Eye (tissue), 1 donor: ENCODE data around the gene TMLHE.
"Not testable (repeated sequence)": the region's sequence is repeated elsewhere in the genome, so short reads cannot be mapped to it uniquely, and the experiment has no call there.

Experiments
- DNase-seq: peaks from one replicate; pipeline ENCODE4 v3.0.0-alpha.2; 2015

Gene TMLHE, protein sequence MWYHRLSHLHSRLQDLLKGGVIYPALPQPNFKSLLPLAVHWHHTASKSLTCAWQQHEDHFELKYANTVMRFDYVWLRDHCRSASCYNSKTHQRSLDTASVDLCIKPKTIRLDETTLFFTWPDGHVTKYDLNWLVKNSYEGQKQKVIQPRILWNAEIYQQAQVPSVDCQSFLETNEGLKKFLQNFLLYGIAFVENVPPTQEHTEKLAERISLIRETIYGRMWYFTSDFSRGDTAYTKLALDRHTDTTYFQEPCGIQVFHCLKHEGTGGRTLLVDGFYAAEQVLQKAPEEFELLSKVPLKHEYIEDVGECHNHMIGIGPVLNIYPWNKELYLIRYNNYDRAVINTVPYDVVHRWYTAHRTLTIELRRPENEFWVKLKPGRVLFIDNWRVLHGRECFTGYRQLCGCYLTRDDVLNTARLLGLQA

DNA sequence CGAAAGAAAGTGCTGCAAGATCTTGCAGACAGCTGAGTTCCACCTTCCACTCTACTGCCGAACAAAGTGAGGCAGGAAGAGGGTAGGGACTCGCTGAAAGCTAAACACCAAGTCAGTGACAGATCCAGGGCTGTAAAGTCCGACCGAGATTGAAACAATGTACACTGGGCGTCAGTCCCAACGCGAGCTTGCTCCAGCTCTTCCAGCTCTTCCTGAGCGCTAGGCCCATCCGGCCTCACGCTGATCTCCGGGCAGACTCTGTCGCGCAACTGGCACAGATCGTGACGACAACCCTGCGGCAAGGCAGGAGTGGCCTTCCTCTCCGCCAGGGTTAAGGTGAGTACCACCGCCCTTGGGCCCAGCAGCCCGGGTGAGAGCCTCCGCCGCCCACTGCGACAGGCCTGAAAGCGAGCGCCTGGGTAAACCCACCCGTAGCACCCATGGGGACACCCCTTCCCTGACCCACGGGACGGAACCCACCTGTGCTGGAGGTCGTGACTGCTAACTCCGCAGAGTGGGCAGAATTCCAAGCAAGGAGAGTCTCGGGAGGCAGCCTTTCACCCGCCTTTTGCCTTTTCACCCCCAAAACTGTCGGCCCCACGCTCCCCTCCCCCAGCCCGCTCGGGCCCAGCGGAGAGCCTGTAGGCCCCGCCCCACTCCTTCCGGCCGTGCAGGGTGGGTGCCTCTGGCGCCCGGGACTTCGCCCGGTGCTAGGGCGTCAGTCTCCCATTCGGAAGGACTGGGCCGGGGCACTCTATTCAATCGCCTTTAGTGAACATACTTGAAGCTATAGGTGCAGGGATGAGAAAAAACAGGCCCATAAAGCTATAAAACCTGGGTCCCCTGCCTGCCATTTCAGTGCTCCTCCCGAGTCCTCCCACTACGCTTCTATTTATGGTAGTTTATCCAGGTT is at the start of gene TMLHE, which contains the start of gene SPRY3:
Gene TMLHE (minus strand): TSS at position 641 of the 913 bp plus-strand sequence. CDS start 67,676 bp downstream, outside the sequence.
Gene SPRY3 (plus strand): TSS at position 275 of the 913 bp plus-strand sequence.
- DNase-seq = peak; percentile 78

DNA sequence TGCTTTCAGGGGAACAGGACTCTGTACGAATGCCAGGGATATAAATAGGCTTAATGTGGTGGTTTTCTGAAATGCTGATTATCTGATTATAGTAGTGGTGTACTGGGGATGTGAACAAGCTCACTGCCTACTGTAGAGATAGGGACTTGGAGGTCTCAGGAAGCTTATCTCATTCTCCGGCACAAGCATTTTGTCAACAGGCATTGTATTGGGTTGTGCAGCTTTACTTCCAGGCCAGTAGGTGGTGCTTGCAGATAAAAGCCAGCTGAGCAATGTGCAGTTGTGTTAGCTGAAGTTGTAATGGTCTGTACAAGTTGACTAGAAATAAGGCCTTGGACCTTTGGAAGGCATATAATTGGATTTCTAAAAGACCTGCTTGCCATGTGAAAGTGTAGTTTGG is 49.5 kb upstream of the TMLHE start:
- DNase-seq = no peak

DNA sequence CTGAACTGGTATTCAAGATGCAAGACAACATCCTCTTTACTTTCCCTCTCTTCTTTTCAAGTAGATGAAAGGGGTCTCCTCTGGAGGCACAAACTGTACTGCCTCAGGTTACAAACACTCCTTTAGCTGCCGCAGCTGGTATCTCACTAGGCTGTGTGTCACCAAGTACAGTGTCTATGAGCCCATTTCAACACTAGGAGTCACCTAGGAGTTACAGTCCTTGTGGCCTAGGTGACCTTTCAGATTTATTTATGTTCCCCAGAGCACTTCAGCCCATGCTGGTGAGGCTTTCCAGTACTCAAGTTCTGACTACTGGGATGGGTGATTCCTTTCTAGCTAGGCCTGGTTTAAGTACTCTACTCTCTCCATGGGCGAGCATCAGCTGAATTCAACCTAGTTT is 32.4 kb upstream of the TMLHE start:
- no peak for DNase-seq

DNA sequence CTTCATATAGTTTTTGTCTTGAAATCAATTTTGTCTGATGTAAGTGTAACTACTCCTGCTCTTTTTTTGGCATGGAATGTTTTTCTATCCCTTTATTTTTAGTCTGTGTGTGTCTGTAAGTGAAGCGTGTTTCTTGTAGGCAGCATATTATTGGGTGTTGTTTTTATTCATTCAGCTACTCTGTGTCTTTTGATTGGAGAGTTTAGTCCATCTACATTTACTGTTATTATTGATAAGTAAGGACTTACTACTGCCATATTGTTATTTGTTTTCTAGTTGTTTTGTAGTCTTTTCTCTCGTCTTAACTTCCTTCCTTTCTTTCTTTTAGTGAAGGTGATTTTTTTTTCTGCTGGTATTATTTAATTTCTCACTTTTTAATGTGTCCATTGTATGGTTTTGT is 30.5 kb upstream of the TMLHE start:
- DNase-seq = no peak

DNA sequence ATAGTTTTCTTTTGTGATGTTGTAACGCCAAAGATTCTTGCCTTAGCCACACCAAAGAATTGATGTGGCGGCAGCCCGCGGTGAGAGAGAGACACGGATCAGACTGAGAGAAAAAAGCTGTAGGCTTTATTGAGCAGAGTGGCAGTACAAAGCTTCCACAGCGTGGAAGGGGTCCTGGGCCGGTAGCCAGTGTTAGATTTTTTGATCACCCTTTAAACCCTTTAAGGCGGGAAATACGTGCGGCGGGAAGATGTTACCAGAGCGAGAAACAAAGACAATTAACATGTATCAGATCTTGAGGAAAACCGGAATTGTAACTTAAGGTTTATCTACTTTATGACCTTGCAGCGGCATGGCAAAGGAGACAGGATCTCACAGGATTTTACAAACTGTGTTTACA is 28.6 kb upstream of the TMLHE start:
- peak; percentile 31 for DNase-seq

DNA sequence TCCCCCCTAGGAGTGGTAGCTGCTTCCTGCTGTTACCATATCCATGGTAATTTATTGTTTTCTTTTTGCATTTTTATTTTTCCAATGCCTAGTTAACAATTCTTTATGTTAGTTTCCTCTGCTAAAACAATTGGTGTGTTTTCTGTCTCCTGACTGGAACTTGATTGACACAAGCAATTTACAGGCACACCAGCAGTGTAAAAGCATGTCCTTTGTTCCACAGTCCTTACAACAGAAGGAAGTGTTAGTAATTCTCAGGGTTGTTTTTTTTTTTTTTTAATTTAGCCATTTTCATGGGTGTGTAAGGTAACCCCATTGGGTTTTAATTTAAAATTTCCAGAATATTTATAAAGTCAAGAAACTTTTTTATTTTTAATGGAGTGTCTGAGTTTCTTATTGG is 25.0 kb upstream of the TMLHE start:
- DNase-seq = no peak

DNA sequence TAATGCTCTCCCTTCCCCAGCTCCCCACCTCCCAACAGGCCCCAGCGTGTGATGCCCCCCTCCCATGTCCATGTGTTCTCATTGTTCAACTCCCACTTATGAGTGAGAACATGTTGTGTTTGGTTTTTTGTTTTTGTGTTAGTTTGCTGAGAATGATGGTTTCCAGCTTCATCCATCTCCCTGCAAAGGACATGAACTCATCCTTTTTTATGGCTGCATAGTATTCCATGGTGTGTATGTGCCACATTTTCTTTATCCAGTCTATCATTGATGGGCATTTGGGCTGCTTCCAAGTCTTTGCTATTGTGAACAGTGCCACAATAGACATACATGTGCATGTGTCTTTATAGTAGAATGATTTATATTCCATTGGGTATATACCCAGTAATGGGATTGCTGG is 22.3 kb upstream of the TMLHE start:
- DNase-seq = not testable (repeated sequence)

DNA sequence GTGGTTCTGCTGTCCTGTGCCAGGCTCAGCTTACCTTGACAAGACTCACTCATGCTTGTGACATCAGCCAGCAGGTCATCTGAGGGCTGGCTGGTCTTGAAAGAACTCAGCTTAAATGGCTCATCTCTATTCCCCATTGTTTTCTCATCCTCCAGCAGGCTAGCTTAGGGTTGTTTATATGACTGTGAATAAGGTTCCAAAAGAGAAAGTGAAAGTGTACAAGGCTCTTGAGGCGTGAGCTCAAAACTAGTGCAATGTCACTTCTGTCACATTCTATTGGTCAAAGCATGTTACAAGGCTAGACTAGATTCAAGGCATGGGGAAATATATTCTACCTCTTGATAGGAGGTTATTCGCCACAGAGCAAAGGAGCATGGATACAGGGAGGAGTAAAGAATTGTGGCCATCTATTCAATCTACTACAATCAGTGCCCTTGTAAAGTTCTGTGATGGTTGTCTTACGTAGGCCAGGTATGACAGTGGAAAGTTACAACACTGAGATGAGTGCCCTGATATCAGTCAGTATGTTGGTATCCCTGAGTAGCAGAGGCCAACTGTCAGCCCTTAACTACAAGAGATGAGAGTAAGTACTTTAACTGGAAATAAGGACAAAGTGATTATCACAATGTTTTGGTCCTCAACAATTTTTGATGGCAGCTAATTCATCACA is 19.8 kb upstream of the TMLHE start:
- no peak for DNase-seq

DNA sequence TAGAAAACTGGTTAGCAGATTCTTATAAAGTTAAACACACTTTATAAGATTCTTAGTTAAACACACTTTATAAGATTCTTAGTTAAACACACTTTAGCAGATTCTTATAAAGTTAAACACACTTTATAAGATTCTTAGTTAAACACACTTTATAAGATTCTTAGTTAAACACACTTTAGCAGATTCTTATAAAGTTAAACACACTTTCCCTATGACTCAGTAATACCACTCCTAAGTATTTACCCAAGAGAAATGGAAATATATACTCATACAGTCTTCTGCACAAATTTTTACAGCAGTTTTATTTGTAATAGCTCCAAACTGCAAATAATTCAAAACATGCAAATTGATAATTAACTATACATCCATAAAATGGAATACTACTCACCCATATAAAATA is 7.4 kb upstream of the TMLHE start:
- DNase-seq = not testable (repeated sequence)

DNA sequence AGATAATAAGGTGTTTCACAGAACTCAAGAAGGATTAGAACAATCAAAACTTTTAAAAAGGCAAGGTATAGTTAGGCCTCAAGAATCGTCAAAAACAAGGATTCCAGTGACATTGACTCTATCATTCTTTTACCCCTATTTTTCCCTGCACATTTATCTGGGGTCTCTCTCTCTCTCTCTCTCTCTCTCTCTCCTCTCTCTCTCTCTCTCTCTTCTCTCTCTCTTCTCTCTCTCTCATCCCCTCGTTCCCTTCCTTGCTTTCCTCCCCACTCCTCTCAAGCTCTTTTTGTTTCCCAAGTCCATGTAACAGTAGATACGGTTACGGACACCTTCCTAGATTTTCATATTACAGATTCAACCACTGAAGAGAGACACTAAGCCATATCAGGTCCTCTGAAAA is 3.2 kb upstream of the TMLHE start:
- DNase-seq = no peak

DNA sequence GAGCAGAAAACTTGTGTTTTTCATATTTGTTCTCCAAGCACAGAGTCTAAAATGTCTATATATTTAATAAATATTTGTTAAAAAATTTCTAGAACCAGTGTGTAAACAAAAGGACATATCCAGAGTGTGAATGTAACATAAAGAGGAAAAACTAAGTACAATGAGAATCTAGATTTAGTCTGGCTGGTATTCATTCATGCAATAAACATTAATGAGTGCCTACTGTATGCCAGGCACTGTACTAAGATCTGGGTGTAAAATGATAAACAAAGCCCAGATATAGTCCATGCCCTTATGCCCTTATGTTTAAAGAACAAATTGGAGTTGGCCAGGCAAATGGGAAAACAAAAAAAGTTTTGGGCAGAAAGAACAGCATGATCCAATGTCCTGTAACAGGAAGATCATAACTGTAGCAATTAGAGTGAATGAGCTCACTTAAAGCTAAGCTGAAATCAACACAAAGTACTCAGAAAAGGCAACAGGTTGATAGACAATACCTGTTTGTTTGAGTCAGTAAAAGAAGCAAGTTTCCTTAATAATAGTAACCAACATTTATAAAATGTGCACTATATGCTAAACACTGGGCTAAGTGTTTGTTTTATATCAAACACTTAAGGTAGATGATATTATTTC is 1.3 kb upstream of the TMLHE start:
- no peak for DNase-seq

DNA sequence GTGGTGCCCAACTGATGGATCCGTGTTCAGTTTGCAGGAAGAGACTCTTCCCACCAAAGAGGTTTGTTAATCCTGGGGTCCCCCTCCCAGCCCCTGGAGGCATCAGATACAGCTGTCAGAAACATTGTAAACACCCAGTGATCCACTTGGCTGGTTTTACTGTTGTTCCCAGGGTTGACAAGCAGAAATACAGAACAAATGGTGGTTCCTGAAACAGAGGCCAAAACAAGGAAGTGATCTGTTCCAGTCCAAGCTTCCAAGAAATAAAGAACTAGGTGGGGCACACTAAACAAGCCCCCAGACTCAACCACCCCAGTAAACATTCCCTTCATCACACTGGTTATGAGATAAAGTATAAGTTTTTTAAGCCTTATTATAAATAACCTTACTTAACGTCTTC is 1.4 kb downstream of the TMLHE start:
- no peak for DNase-seq

DNA sequence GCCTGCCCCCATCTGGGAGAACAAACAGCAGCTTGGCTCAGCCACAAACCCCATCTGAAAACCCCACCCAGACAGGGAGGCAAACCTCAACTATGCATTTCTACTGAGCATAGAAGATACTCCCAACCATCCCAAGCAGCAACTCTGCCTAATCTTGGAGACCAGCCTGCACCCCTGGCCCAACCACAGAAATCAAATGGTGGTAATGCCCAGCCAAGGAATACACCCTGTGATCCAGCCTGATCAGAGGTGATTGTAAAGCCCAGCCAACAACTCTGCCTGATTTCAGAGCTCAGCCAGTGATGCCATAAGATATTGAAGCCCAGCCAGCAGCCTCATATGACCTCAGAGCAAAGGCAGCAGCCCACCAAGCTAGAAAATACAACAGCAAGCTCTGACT is 19.8 kb downstream of the TMLHE start:
- no peak for DNase-seq

DNA sequence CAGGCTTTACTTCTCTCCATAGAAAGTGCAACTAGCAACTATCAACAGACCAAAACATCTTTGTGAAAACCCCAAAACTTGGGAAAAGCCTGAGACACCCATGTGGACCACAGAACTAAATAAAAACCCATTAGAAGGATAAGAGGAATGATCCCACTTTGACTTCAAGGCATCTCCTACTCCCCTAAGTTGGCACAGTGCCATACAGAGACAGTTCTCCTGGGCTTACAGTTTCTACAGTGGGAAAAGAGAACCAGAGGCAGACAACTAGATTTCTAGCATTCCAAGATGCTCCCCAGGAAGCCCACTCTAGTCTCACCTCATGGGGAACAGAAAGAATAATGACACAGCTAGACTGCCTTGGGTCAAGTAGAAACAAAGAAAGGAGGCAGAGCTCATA is 20.4 kb downstream of the TMLHE start:
- DNase-seq = no peak

DNA sequence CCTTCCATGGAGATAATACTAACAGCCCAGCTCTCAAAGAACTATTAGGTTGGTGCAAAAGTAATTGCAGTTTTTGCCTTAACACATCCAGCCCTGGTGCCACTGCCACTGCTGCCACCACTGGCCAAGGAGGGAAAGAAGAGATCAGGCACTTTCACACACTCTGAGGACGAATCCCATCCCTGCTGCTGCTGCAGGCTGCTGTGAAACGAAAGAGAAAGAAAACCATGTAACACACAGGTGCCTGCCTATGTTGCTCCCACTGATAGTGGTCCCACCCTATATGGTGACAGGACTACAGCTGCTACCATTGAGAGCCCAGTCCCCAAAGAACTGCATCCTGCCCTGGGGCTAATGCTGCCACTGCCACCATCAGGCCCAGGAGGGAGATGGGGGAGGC is 35.1 kb downstream of the TMLHE start:
- DNase-seq = no peak

DNA sequence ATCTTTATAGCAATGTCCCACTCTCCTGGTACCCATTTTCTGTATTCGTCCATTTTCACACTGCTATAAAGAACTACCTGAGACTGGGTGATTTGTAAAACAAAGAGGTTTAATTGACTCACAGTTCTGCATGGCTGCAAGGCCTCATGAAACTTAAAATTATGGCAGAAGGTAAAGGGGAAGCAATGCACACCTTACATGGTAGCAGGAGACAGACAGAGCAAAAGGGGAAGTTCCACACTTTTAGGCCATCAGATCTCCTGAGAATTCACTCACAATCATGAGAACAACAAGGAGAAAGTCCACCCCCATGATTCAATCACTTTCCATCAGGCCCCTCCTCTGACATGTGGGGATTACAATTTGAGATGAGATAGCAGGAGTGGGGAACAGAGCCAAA is 49.7 kb downstream of the TMLHE start:
- no peak for DNase-seq

DNA sequence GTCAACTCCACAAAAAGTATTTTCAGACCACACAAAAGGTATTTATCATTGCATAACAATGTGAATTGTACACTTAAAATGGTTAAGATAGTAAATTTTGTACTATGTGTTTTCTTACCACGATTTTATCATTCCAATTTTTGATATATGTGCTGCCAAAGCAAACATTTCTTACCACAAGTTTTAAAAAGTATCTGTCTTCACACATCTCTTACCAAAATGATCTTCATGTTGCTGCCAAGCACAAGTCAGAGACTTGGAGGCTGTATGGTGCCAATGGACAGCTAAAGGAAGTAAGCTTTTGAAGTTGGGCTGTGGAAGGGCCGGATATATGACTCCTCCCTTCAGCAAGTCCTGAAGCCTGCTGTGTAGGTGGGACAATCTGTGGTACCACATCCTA is 67.9 kb downstream of the TMLHE start:
- DNase-seq = no peak

DNA sequence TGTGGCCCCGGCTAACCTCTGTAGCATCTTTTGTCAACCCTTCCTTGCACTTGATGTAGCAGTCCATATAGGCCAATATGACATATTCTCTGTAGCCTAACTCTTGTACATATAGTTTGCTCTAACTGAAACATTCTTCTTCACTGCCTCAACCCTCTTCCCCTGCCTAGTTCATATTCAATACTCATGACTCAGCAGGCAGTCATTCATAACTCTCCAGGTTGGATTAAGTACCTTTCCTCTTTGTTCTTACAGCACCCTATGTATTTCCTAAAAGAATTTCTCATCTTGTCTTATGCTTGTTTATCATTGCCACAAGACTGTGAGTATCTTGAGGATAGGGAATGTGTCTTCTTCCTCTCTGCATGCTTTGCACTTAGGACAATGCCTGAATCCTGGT is 76.9 kb downstream of the TMLHE start:
- no peak for DNase-seq

DNA sequence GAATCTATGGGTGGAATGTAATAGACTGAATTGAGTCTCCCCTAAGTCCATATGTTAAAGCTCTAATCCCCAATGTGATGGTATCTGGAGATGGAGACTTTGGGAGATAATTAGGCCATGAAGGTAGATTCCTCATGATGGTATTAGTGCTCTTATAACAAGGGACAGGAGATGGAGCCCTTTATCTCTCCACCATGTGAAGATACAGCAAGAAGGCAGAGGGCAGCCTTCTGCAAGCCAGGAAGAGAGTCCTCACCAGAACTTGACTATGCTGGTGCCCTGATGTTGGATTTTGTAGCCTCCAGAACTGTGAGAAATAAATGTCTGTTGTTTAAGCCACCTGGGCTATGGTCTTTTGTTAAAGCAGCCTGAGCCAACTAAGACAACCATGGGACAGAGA is 78.0 kb downstream of the TMLHE start:
- DNase-seq = no peak

DNA sequence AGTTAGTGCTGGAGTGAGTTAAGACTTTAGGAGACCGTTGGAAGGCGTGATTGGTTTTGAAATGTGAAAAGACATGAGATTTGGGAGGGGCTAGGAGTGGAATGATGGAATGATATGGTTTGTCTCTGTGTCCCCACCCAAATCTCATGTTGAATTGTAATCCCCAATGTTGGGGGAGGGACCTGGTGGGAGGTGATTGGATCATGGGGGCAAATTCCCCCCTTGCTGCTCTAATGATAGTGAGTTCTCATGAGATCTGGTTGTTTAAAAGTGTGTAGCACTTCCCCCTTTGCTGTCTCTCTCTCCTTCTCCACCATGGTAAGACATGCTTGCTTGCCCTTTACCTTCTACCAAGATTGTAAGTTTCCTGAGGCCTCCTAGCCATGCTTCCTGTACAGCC is 85.7 kb downstream of the TMLHE start:
- DNase-seq = not testable (repeated sequence)

DNA sequence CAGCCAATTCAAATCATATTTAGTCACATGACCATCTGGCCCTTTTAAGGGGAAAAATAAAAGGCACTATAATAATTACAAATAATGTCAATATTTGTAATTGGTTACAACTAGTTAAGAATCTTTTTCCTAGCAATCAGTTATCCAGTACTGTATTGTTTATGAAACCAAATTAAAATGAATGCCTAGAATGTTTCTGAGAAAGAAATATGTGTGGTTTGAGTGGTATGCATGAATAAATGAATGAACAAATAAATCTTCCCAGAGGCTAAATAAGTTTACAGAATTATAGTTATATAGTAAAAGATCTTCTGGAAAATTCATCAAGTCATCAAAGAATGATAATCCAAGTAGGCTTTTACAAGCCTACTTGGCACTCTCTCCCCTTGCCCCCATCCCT is 98.5 kb downstream of the TMLHE start:
- DNase-seq = no peak

DNA sequence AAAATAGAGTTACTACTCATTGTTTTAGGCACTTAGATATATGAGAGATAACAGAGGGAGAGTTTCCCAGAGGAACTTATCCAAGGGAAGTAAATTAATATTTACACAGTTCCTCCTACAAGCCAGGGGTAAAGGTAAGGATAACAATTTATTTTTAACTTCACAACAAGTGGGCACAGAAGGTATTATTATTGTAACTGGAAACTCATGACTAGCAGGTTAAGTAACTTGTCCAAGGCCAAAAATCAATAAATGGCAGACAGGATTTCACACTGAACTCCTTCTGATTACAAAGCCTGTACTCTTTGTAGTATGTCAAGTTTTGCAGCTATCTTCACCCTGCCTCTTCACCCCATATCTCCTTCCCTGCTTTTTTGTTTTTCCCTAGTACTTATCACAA is 107.5 kb downstream of the TMLHE start:
- DNase-seq = no peak

DNA sequence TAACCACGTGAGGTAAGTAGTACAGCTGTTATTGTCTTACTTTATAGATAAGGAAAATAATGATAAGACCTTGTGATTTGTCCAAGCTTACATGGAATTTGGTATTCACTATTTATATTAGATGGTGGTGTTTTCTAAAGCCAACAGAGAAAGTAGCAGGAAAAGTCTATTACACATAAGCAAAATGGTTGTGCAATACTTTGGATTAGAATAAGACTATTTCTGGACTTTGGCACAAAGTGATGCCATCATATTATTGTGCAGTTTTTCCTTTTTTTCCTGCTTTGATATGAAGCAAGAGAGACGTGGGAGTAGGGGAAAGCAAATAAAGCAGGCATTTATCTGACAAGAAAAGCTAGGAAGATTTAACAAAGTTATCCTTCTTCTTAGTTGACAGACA is 117.6 kb downstream of the TMLHE start:
- not testable (repeated sequence) for DNase-seq
